ENCODE data around the gene BTRC.

Gene BTRC

GRCh38 chr10:101535949-101536348, 182.0 kb downstream of the BTRC start:
- no peak for DNase-seq (ENCODE audit: low read depth, low spot score)

- DNase-seq (ENCODE audit: low read depth, low spot score): no peak
Measured at GRCh38 chr10:101536800-101537199, 182.8 kb downstream of the BTRC start.

GRCh38 chr10:101538446-101538845, 184.5 kb downstream of the BTRC start:
- DNase-seq (ENCODE audit: low read depth, low spot score): no peak

GRCh38 chr10:101545898-101546297, 191.9 kb downstream of the BTRC start:
- no peak for DNase-seq (ENCODE audit: low read depth, low spot score)

GRCh38 chr10:101550965-101551364, 197.0 kb downstream of the BTRC start:
- DNase-seq (ENCODE audit: low read depth, low spot score): no peak

GRCh38 chr10:101552442-101552841, 198.5 kb downstream of the BTRC start:
- DNase-seq (ENCODE audit: low read depth, low spot score): no peak

GRCh38 chr10:101557541-101557940, 203.6 kb downstream of the BTRC start:
- no peak for DNase-seq (ENCODE audit: low read depth, low spot score)

GRCh38 chr10:101558204-101558603, 204.2 kb downstream of the BTRC start:
- DNase-seq (ENCODE audit: low read depth, low spot score): no peak

GRCh38 chr10:101558671-101559595, 205.0 kb downstream of the BTRC start:
- DNase-seq (ENCODE audit: low read depth, low spot score): no peak

- DNase-seq (ENCODE audit: low read depth, low spot score): no peak
Measured at GRCh38 chr10:101559596-101560297, 205.8 kb downstream of the BTRC start.

- no peak for DNase-seq (ENCODE audit: low read depth, low spot score)
Measured at GRCh38 chr10:101560298-101561067, 206.5 kb downstream of the BTRC start.

- DNase-seq (ENCODE audit: low read depth, low spot score): no peak
Measured at GRCh38 chr10:101561068-101561915, 207.3 kb downstream of the BTRC start.

GRCh38 chr10:101562231-101562630, 208.3 kb downstream of the BTRC start:
- no peak for DNase-seq (ENCODE audit: low read depth, low spot score)

GRCh38 chr10:101563007-101563406, 209.0 kb downstream of the BTRC start:
- DNase-seq (ENCODE audit: low read depth, low spot score): no peak

- no peak for DNase-seq (ENCODE audit: low read depth, low spot score)
Measured at GRCh38 chr10:101563497-101564040, 209.6 kb downstream of the BTRC start.

- DNase-seq (ENCODE audit: low read depth, low spot score): no peak
Measured at GRCh38 chr10:101564490-101564991, 210.6 kb downstream of the BTRC start.

- DNase-seq (ENCODE audit: low read depth, low spot score): no peak
Measured at GRCh38 chr10:101565370-101565900, 211.5 kb downstream of the BTRC start.

GRCh38 chr10:101565936-101566332, 212.0 kb downstream of the BTRC start:
- no peak for DNase-seq (ENCODE audit: low read depth, low spot score)

GRCh38 chr10:101566333-101567164, 212.6 kb downstream of the BTRC start:
- no peak for DNase-seq (ENCODE audit: low read depth, low spot score)
